HG02943 (cell line): Measurements from ENCODE around the gene ASMT.
"Not testable (repeated sequence)": the region's sequence is repeated elsewhere in the genome, so short reads cannot be mapped to it uniquely, and the experiment has no call there.

Experiments
- ATAC-seq: cut with Tn5 transposase; IDR thresholded peaks from one replicate; pipeline ENCODE4 v1.9.1; 2021; ENCODE audit warnings: mild to moderate bottlenecking, low read depth, moderate library complexity; ENCODE audit not compliant: unreplicated experiment

ASMT gene

GRCh38 chrX:1597345-1598020 lies 17.4 kb upstream of the ASMT start:
- no peak for ATAC-seq

DNA sequence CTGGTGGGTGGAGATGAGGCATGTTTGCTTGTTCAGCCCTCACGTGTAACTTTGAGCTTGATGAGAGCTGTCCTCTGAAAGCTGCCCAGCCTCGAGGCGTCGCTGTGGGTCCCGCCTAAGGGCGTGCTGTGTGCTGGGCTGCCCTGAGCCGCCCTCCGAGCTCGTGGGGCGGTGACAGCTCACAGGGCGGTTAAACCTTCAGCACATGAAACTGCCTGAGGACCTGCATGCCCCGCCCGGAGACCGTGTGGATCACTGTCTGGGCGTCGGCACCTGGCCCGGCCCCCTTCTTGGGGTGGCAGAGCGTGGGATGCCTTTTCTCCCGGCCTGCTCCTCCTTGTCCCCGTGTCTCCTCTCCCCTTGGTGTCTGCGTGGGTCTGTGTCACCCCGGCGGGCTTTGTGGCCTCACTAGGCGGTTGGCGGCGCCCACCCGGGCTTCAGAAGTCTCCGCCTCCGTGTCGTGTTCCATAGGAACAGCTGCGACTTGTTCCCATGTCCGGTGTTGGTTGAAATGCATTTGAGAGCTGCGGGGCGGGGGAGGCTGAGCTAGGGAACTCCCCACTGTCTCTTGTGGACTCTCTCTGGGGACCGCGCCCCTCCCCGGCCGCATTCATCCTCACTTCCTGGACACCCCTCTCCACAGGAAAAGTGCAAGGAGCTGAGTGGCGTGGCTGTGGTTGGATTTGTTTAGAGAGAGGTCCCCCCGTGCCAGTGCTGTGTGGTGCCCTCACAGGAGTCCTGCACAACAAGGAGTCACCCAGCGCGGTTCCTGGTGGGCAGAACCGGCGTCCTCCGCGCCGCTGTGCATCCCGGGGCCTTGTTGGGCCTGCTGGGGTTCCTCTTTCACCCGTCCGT lies 16.6 kb upstream of the ASMT start:
- ATAC-seq, result no peak

DNA sequence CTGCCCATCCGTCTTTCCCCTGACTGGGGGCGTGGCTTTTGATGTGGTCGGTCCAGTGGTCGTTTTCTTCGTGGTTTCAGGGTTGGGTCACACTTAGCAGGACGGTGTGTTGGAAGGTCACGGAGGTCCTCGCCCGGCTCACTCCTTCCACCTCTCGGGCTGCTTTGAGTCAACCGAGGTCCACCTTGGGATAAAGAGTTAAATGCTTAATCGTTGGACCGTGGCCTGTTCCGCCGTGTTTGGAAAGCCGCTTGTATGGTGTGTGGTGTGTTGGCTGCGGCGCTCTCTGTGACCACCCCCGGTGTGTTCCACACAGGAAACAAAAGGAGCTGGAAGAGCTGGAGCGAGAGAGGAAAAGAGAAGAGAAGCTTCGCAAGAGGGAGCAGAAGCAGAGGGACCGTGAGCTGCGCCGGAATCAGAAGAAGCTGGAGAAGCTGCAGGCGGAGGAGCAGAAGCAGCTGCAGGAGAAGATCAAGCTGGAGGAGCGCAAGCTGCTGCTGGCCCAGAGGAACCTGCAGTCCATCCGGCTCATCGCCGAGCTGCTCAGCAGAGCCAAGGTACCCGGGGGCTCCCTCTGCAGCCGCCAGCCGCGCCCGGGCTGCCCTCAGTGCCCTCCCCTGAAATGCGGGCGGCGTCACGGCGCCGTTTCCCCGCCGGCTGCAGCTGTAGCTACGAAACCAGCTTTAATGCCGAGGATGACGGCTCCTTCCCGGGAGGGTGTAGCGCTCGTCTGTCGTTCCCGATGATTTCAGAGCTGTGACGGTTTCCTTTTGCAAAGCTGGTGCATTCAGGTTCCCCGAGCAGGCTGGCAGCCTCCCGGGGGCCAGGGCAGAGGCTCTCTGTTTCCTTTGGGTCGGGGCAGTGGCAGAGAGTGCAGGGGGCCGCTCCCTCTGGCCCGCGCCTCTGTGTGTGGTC lies 15.7 kb upstream of the ASMT start:
- ATAC-seq, result no peak

- ATAC-seq, result no peak
These were observed 15.0 kb upstream of the ASMT start for GRCh38 chrX:1599791-1600405.

DNA sequence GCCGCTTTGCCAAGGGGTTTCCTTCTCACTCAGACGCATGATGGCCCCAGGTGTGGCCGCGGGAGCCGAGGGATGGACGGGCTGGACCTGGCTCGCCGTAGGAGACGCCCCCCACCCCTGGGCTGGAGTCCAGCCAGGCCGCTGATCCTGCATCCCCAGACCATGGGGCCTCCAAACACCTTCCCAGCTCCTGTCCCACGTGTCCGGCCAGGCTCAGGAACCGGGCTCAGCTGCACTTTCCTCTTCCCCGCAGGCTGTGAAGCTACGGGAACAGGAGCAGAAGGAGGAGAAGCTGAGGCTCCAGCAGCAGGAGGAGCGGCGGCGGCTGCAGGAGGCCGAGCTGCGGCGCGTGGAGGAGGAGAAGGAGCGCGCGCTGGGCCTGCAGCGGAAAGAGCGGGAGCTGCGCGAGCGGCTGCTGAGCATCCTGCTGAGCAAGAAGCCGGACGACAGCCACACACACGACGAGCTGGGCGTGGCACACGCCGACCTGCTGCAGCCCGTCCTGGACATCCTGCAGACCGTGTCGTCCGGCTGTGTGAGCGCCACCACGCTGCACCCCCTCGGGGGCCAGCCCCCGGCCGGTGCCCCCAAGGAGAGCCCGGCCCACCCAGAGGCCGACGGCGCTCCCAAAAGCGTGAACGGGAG lies 14.3 kb upstream of the ASMT start:
- no peak for ATAC-seq

DNA sequence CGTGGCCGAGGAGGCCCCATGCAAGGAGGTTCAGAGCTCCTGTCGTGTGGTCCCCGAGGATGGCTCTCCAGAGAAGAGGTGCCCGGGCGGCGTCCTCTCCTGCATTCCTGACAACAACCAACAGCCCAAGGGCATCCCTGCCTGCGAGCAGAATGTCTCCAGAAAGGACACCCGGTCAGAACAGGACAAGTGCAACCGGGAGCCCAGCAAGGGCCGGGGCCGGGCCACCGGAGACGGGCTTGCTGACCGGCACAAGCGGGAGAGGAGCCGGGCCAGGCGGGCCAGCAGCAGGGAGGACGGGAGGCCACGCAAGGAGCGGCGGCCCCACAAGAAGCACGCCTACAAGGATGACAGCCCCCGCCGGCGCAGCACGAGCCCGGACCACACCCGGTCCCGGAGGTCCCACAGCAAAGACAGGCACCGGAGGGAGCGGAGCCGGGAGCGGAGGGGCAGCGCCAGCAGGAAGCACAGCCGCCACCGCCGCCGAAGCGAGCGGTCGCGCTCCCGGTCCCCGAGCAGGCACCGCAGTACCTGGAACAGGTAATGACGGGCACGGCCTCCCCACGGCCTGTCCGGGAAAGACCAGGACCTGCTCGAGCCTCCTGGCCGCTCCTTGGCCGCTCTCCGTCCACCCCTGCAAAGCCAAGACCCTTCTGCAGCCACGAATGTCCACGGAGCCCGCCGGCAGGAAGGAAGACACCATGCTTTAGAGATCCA lies 13.7 kb upstream of the ASMT start:
- ATAC-seq, result no peak

DNA sequence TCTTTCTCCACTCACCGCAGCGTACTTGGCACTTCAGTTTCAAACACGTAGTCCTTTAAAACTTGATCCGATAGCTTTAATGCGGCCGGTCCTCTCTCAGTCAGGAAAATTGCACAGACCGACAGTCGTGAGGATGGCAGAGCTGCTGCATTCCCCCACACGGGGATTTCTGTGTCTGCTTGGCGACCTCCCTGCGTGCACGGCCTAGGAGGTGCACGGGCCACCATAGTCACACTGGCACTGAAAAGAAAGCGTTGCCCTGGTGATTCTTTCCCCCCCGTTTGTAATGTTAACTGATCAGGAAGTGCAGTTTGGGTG lies 13.1 kb upstream of the ASMT start:
- no peak for ATAC-seq

GRCh38 chrX:1602299-1602698 lies 12.6 kb upstream of the ASMT start:
- no peak for ATAC-seq

- no peak for ATAC-seq
These were observed 8.4 kb upstream of the ASMT start for GRCh38 chrX:1606496-1606895.

GRCh38 chrX:1609311-1609710 lies 5.5 kb upstream of the ASMT start:
- no peak for ATAC-seq

- no peak for ATAC-seq
These were observed 5.1 kb upstream of the ASMT start for GRCh38 chrX:1609762-1610161.

DNA sequence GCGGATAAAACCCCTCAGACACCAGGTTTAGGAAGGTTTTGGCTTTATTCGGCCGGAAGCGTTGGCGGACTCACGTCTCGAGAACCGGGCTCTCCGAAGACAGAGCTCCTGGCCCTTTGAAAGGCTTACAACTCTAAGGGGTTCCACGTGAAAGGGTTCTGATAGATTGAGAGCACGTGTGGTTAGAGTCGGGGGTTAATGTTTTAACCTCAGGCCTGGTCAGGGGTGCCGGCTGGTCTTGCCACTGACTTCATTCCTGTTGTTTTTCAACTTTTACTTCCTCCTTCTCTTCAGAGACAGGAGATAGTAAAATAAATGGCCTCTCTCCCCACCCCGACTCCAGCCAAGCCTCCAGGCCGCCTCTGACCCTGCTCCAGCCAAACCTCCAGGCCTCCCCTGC lies 4.7 kb upstream of the ASMT start:
- ATAC-seq, result peak; percentile 79

GRCh38 chrX:1610736-1611135 lies 4.1 kb upstream of the ASMT start:
- no peak for ATAC-seq

GRCh38 chrX:1612641-1613286 lies 2.1 kb upstream of the ASMT start:
- ATAC-seq, result no peak

DNA sequence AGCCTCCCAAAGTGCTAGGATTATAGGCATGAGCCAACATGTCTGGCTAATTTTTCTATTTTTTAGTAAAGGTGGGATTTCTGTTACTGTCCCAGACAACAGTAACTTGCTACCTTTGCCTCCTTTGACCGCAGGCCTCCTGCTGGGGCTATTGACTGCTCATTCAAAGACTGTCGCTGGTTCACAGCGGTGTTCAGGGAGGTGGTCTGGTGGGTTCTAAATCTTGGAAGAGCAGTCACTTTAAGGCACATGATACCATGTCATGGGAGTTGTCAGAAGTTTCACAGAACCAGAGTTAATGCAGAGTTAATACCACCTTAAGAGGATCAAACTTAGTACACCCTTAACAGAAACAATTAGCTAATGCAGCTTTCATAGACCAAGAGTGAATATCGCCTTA lies 3.8 kb downstream of the ASMT start:
- no peak for ATAC-seq

DNA sequence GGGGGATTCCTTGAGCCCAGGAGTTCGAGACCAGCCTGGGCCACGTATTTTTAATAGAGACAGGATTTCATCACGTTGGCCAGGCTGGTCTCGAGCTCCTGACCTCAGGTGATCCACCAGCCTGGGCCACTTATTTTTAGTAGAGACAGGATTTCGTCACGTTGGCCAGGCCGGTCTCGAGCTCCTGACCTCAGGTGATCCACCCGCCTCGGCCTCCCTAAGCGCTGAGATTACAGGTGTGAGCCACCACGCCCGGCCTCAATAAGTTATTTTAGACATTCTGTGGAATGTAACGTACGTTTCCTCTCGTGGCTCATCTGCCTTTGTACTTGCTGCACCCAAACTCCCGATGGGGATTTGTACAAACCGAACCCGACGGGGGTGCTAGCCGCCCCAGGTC lies 8.8 kb downstream of the ASMT start:
- no peak for ATAC-seq

DNA sequence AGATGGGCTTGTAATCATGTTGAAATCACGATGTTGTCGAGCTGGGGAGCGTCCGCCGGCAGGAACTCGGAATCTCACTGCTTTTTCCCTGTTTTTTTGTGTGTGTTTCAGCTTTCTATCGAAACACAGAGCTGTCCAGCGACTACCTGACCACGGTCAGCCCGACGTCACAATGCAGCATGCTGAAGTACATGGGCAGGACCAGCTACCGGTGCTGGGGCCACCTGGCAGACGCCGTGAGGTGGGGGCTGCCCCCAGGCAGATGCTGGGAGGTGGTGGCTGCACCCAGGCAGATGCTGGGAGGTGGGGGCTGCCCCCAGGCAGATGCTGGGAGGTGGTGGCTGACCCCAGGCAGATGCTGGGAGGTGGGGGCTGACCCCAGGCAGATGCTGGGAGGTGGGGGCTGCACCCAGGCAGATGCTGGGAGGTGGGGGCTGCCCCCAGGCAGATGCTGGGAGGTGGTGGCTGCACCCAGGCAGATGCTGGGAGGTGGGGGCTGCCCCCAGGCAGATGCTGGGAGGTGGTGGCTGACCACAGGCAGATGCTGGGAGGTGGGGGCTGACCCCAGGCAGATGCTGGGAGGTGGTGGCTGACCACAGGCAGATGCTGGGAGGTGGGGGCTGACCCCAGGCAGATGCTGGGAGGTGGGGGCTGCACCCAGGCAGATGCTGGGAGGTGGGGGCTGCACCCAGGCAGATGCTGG lies 9.4 kb downstream of the ASMT start:
- not testable (repeated sequence) for ATAC-seq

GRCh38 chrX:1624861-1625215 lies 10.0 kb downstream of the ASMT start:
- ATAC-seq, result not testable (repeated sequence)

- ATAC-seq, result no peak
These were observed 14.4 kb downstream of the ASMT start for GRCh38 chrX:1629244-1629643.
